Measurements from ENCODE around the gene TM9SF1.

Gene TM9SF1

GRCh38 chr14:24159777-24160498 is 35.3 kb downstream of the TM9SF1 start:
- H3K36me3 ChIP-seq (ENCODE audit: control insufficient read depth in 1 of 2, insufficient read depth in 2 of 2, low read depth in 1 of 2, low read length in 2 of 2), result peaks cover 66 to 75% of the 10 kb centered on the region in 2 experiments
- H3K27ac ChIP-seq (ENCODE audit: low read length, poor library complexity, severe bottlenecking), result no peak overlapping the region
- no peaks in the 10 kb centered on the region for H3K27me3 ChIP-seq (ENCODE audit: control insufficient read depth in 1 of 2, insufficient read depth in 1 of 2, low read length in 2 of 2)
- no peak for DNase-seq
- H2BK12ac ChIP-seq (ENCODE audit: low read length in 2 of 2), result peak overlapping the region; percentile 62 to 67
- no peak overlapping the region for H3K23ac ChIP-seq (ENCODE audit: low read length in 2 of 2)
- H3K9me3 ChIP-seq (ENCODE audit: control insufficient read depth, low read length), result no peaks in the 10 kb centered on the region
- no peak overlapping the region for H3K9ac ChIP-seq (ENCODE audit: low read length)
- H3K79me1 ChIP-seq (replicated peaks; ENCODE audit: low read length, poor library complexity, severe bottlenecking), result peaks cover 23% of the 10 kb centered on the region
- peak overlapping the region; percentile 4 for H4K91ac ChIP-seq (ENCODE audit: low read length)
- H2BK120ac ChIP-seq (ENCODE audit: low read depth, low read length), result no peak overlapping the region
- 98% methylated on average over 10 of the region's 11 CpGs for WGBS
- peaks cover 19% of the 10 kb centered on the region for H3K4me1 ChIP-seq (ENCODE audit: control insufficient read depth, insufficient read depth, low read depth, low read length)
- no peak overlapping the region for H3K4me3 ChIP-seq (ENCODE audit: insufficient read depth in 1 of 2, low read depth in 1 of 2, low read length in 2 of 2)
- H3K4ac ChIP-seq (ENCODE audit: low read depth in 1 of 2, low read length in 2 of 2), result no peak overlapping the region
- H2AK5ac ChIP-seq (ENCODE audit: low read length, severe bottlenecking), result no peak overlapping the region
- H3K14ac ChIP-seq (ENCODE audit: low read length in 2 of 2), result no peak overlapping the region
- no peak overlapping the region for H4K8ac ChIP-seq (ENCODE audit: low read length)
- H2BK5ac ChIP-seq (ENCODE audit: low read depth, low read length, poor library complexity, severe bottlenecking), result no peak overlapping the region
- H2BK15ac ChIP-seq (ENCODE audit: low read depth, poor library complexity, severe bottlenecking), result peak overlapping the region; percentile 6
- no peak overlapping the region for H3K4me2 ChIP-seq (ENCODE audit: low read length, poor library complexity, severe bottlenecking)
- no peak overlapping the region for H3K18ac ChIP-seq (ENCODE audit: low read depth in 1 of 2, low read length in 2 of 2)
- no peak overlapping the region for H2AFZ ChIP-seq (ENCODE audit: low read depth, low read length)

DNA sequence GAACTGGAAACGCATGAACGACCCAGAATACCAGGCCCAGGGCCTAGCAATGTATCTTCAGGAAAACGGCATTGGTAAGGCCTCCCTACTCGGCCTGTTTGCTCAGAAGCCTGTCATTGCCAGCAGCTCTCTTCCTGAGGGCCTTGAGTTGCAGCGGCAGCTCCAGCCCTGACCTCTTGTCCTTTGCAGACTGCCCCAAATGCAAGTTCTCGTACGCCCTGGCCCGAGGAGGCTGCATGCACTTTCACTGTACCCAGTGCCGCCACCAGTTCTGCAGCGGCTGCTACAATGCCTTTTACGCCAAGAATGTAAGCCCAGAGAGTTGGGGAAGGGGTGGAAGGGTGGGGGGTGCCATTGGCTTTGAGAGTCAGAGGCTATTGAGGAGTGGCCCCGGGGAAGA is 37.9 kb downstream of the TM9SF1 start:
- no peak overlapping the region for H4K91ac ChIP-seq (ENCODE audit: low read length)
- H3K27ac ChIP-seq (ENCODE audit: low read length, poor library complexity, severe bottlenecking), result no peak overlapping the region
- peaks cover 13% of the 10 kb centered on the region for H3K4me1 ChIP-seq (ENCODE audit: control insufficient read depth, insufficient read depth, low read depth, low read length)
- no peak overlapping the region for H3K4ac ChIP-seq (ENCODE audit: low read depth in 1 of 2, low read length in 2 of 2)
- H2BK12ac ChIP-seq (ENCODE audit: low read length in 2 of 2), result no peak overlapping the region
- no peak overlapping the region for H3K18ac ChIP-seq (ENCODE audit: low read depth in 1 of 2, low read length in 2 of 2)
- 92% methylated on average over 10 of the region's 12 CpGs for WGBS
- DNase-seq, result no peak
- no peak overlapping the region for H2BK5ac ChIP-seq (ENCODE audit: low read depth, low read length, poor library complexity, severe bottlenecking)
- H3K14ac ChIP-seq (ENCODE audit: low read length in 2 of 2), result no peak overlapping the region
- no peaks in the 10 kb centered on the region for H3K9me3 ChIP-seq (ENCODE audit: control insufficient read depth, low read length)
- no peak overlapping the region for H3K23ac ChIP-seq (ENCODE audit: low read length in 2 of 2)
- no peak overlapping the region for H3K4me3 ChIP-seq (ENCODE audit: insufficient read depth in 1 of 2, low read depth in 1 of 2, low read length in 2 of 2)
- H3K27me3 ChIP-seq (ENCODE audit: control insufficient read depth in 1 of 2, insufficient read depth in 1 of 2, low read length in 2 of 2), result no peaks in the 10 kb centered on the region
- H3K9ac ChIP-seq (ENCODE audit: low read length), result no peak overlapping the region
- peaks cover 9% of the 10 kb centered on the region for H3K79me1 ChIP-seq (replicated peaks; ENCODE audit: low read length, poor library complexity, severe bottlenecking)
- no peak overlapping the region for H2AK5ac ChIP-seq (ENCODE audit: low read length, severe bottlenecking)
- peaks cover 47 to 66% of the 10 kb centered on the region in 2 experiments for H3K36me3 ChIP-seq (ENCODE audit: control insufficient read depth in 1 of 2, insufficient read depth in 2 of 2, low read depth in 1 of 2, low read length in 2 of 2)
- H2BK15ac ChIP-seq (ENCODE audit: low read depth, poor library complexity, severe bottlenecking), result no peak overlapping the region
- no peak overlapping the region for H3K4me2 ChIP-seq (ENCODE audit: low read length, poor library complexity, severe bottlenecking)
- H2BK120ac ChIP-seq (ENCODE audit: low read depth, low read length), result no peak overlapping the region
- H4K8ac ChIP-seq (ENCODE audit: low read length), result no peak overlapping the region
- no peak overlapping the region for H2AFZ ChIP-seq (ENCODE audit: low read depth, low read length)

DNA sequence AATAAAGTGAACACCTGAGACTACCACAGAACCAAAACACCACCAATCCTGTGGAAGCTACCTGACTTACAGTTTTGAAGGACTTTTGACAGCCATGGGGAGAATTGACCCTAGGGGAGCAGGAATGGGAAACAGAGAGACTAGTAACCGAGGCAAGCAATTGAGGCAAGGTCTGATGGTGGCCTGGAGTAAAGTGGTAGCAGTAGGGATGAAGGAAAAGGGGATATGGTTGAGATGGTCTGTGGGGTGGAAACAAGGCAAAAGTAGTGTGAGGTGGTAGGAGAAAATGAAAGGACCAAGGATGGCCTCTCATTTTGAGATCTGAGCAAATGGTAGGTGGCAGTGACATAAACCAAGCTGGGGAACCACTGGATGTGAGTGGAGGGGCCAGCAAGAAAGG is 38.4 kb downstream of the TM9SF1 start:
- no peak overlapping the region for H2BK120ac ChIP-seq (ENCODE audit: low read depth, low read length)
- H2BK5ac ChIP-seq (ENCODE audit: low read depth, low read length, poor library complexity, severe bottlenecking), result no peak overlapping the region
- peaks cover 48 to 71% of the 10 kb centered on the region in 2 experiments for H3K36me3 ChIP-seq (ENCODE audit: control insufficient read depth in 1 of 2, insufficient read depth in 2 of 2, low read depth in 1 of 2, low read length in 2 of 2)
- no peak for DNase-seq
- H4K91ac ChIP-seq (ENCODE audit: low read length), result no peak overlapping the region
- H3K4me1 ChIP-seq (ENCODE audit: control insufficient read depth, insufficient read depth, low read depth, low read length), result peaks cover 8% of the 10 kb centered on the region
- no peaks in the 10 kb centered on the region for H3K27me3 ChIP-seq (ENCODE audit: control insufficient read depth in 1 of 2, insufficient read depth in 1 of 2, low read length in 2 of 2)
- H4K8ac ChIP-seq (ENCODE audit: low read length), result no peak overlapping the region
- no peak overlapping the region for H3K4me2 ChIP-seq (ENCODE audit: low read length, poor library complexity, severe bottlenecking)
- H3K14ac ChIP-seq (ENCODE audit: low read length in 2 of 2), result no peak overlapping the region
- H2AFZ ChIP-seq (ENCODE audit: low read depth, low read length), result no peak overlapping the region
- no peak overlapping the region for H3K4me3 ChIP-seq (ENCODE audit: insufficient read depth in 1 of 2, low read depth in 1 of 2, low read length in 2 of 2)
- H3K23ac ChIP-seq (ENCODE audit: low read length in 2 of 2), result no peak overlapping the region
- no peak overlapping the region for H3K9ac ChIP-seq (ENCODE audit: low read length)
- 98% methylated on average over 1 of the region's 1 CpG for WGBS
- H2BK15ac ChIP-seq (ENCODE audit: low read depth, poor library complexity, severe bottlenecking), result no peak overlapping the region
- no peak overlapping the region for H3K4ac ChIP-seq (ENCODE audit: low read depth in 1 of 2, low read length in 2 of 2)
- peaks cover 10% of the 10 kb centered on the region for H3K79me1 ChIP-seq (replicated peaks; ENCODE audit: low read length, poor library complexity, severe bottlenecking)
- H3K9me3 ChIP-seq (ENCODE audit: control insufficient read depth, low read length), result no peaks in the 10 kb centered on the region
- H3K27ac ChIP-seq (ENCODE audit: low read length, poor library complexity, severe bottlenecking), result no peak overlapping the region
- no peak overlapping the region for H2BK12ac ChIP-seq (ENCODE audit: low read length in 2 of 2)
- no peak overlapping the region for H3K18ac ChIP-seq (ENCODE audit: low read depth in 1 of 2, low read length in 2 of 2)
- no peak overlapping the region for H2AK5ac ChIP-seq (ENCODE audit: low read length, severe bottlenecking)

DNA sequence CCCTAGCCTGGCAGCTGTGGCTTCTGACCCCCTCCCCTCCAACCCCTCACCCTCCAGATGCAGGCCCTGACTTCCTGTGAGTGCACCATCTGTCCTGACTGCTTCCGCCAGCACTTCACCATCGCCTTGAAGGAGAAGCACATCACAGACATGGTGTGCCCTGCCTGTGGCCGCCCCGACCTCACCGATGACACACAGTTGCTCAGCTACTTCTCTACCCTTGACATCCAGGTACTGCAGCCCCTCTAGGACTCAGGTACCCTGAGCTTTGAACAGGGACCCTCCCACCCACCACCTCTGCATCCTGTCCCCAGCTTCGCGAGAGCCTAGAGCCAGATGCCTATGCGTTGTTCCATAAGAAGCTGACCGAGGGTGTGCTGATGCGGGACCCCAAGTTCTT is 40.1 kb downstream of the TM9SF1 start:
- no peak overlapping the region for H3K4ac ChIP-seq (ENCODE audit: low read depth in 1 of 2, low read length in 2 of 2)
- no peak overlapping the region for H2BK120ac ChIP-seq (ENCODE audit: low read depth, low read length)
- no peak overlapping the region for H3K4me3 ChIP-seq (ENCODE audit: insufficient read depth in 1 of 2, low read depth in 1 of 2, low read length in 2 of 2)
- no peak overlapping the region for H3K9ac ChIP-seq (ENCODE audit: low read length)
- peaks cover 59 to 80% of the 10 kb centered on the region in 2 experiments for H3K36me3 ChIP-seq (ENCODE audit: control insufficient read depth in 1 of 2, insufficient read depth in 2 of 2, low read depth in 1 of 2, low read length in 2 of 2)
- no peak overlapping the region for H3K23ac ChIP-seq (ENCODE audit: low read length in 2 of 2)
- no peak overlapping the region for H2AK5ac ChIP-seq (ENCODE audit: low read length, severe bottlenecking)
- no peak overlapping the region for H2AFZ ChIP-seq (ENCODE audit: low read depth, low read length)
- H3K27ac ChIP-seq (ENCODE audit: low read length, poor library complexity, severe bottlenecking), result no peak overlapping the region
- H2BK5ac ChIP-seq (ENCODE audit: low read depth, low read length, poor library complexity, severe bottlenecking), result no peak overlapping the region
- no peak for DNase-seq
- H3K9me3 ChIP-seq (ENCODE audit: control insufficient read depth, low read length), result no peaks in the 10 kb centered on the region
- H2BK12ac ChIP-seq (ENCODE audit: low read length in 2 of 2), result no peak overlapping the region
- H2BK15ac ChIP-seq (ENCODE audit: low read depth, poor library complexity, severe bottlenecking), result no peak overlapping the region
- H3K14ac ChIP-seq (ENCODE audit: low read length in 2 of 2), result no peak overlapping the region
- H3K4me1 ChIP-seq (ENCODE audit: control insufficient read depth, insufficient read depth, low read depth, low read length), result peaks cover 2% of the 10 kb centered on the region
- no peak overlapping the region for H4K91ac ChIP-seq (ENCODE audit: low read length)
- no peak overlapping the region for H3K18ac ChIP-seq (ENCODE audit: low read depth in 1 of 2, low read length in 2 of 2)
- no peaks in the 10 kb centered on the region for H3K27me3 ChIP-seq (ENCODE audit: control insufficient read depth in 1 of 2, insufficient read depth in 1 of 2, low read length in 2 of 2)
- peaks cover 27% of the 10 kb centered on the region for H3K79me1 ChIP-seq (replicated peaks; ENCODE audit: low read length, poor library complexity, severe bottlenecking)
- 98% methylated on average over 10 of the region's 10 CpGs for WGBS
- H4K8ac ChIP-seq (ENCODE audit: low read length), result no peak overlapping the region
- no peak overlapping the region for H3K4me2 ChIP-seq (ENCODE audit: low read length, poor library complexity, severe bottlenecking)

All from mesenchymal stem cell (in vitro differentiated cells and primary cell).